ENCODE results near the gene KRTAP1-1.

GRCh38 chr17:41016578-41017215, 24.6 kb downstream of the KRTAP1-1 start:
- TF ChIP-seq CTCF (IDR thresholded peaks at IDR 0.05) (no peak), POLR2A (IDR thresholded peaks at IDR 0.05; ENCODE audit: low read depth) (no peak), POLR2AphosphoS5 (IDR thresholded peaks at IDR 0.05) (no peak), EP300 (IDR thresholded peaks at IDR 0.05) (no peak)

All from esophagus muscularis mucosa (tissue), 4 donors.